ENCODE data around the gene DRAM1.

- no peak for TF ChIP-seq CTCF (IDR thresholded peaks at IDR 0.05)
- TF ChIP-seq CREB1 (CRISPR knock-in tag; IDR thresholded peaks at IDR 0.05) = no peak
These were observed 444 bp downstream of the DRAM1 start for GRCh38 chr12:101877806-101878242.

Data from WTC11 (cell line).